H1 (cell line): ENCODE data around the gene SMCO1. TPM values are rescaled to one million over a fixed set of nuclear protein-coding genes. Genes with fewer than 3 reads are reported as not detected.

Experiments used
- CTCF ChIA-PET: fragments of 300-600 bp; sonication (Branson Sonifier 250); formaldehyde crosslinking; loops from one replicate; lab custom pipeline; 2021; ENCODE audit not compliant: partially characterized antibody; lab: Charles Lee
- POLR2A ChIA-PET: fragments of 300-600 bp; sonication (Branson Sonifier 250); formaldehyde crosslinking; loops from one replicate; lab custom pipeline; 2021; ENCODE audit warnings: inconsistent platforms; ENCODE audit not compliant: partially characterized antibody; lab: Charles Lee
- DNase-seq, 2 experiments: peaks; one replicate each; pipeline versions ENCODE4 v3.0.0 to v3.0.0-alpha.2; 2010 to 2022; ENCODE audit warnings: low spot score in 2 of 2, low read depth in 1 of 2, mixed read lengths in 1 of 2
- FAIRE-seq: peaks from 2 replicates; lab custom pipeline; 2011; peaks lifted over from hg19 to GRCh38; lab: Jason Lieb, UNC
- H2AFZ ChIP-seq: 2 replicates; pipeline ENCODE4 v1.8.1; 2012; ENCODE audit warnings: low read length, inconsistent platforms
- H2AK5ac ChIP-seq: 2 replicates; pipeline ENCODE4 v1.6.1; 2013; ENCODE audit warnings: low read depth, low read length
- H2BK120ac ChIP-seq: replicated peaks from 2 replicates; pipeline ENCODE3; 2013; ENCODE audit warnings: low read depth, low read length, inconsistent platforms
- H2BK12ac ChIP-seq: 2 replicates; pipeline ENCODE4 v1.6.1; 2013; ENCODE audit warnings: low read depth, low read length
- H2BK15ac ChIP-seq: 2 replicates; pipeline ENCODE4 v1.6.1; 2013; ENCODE audit warnings: low read length
- H2BK20ac ChIP-seq: 2 replicates; pipeline ENCODE4 v1.6.1; 2013; ENCODE audit warnings: low read length
- H2BK5ac ChIP-seq: 2 replicates; pipeline ENCODE4 v1.6.1; 2013; ENCODE audit warnings: low read depth, low read length
- H3K14ac ChIP-seq: 2 replicates; pipeline ENCODE4 v1.6.1; 2013; ENCODE audit warnings: inconsistent platforms; ENCODE audit not compliant: insufficient read length
- H3K18ac ChIP-seq: 2 replicates; pipeline ENCODE4 v1.6.1; 2013; ENCODE audit warnings: low read length; ENCODE audit errors: extremely low read depth
- H3K23ac ChIP-seq: 2 replicates; pipeline ENCODE4 v1.6.1; 2013; ENCODE audit warnings: inconsistent platforms; ENCODE audit not compliant: insufficient read length
- H3K23me2 ChIP-seq: 2 replicates; pipeline ENCODE4 v1.6.1; 2013; ENCODE audit warnings: low read depth, low read length
- H3K27ac ChIP-seq: 2 replicates; pipeline ENCODE4 v1.6.1; 2011; ENCODE audit warnings: low read depth, low read length, inconsistent platforms
- H3K27me3 ChIP-seq, 4 experiments: replicated peaks in 1 of 4; 1 replicate in 1 of 4; 2 replicates in 3 of 4; pipeline versions ENCODE4 v1.6.1 to v1.8.1; 2011 to 2013; ENCODE audit warnings: low read length in 3 of 4, mild to moderate bottlenecking in 3 of 4, inconsistent platforms in 2 of 4, mixed read lengths in 2 of 4, moderate library complexity in 1 of 4; ENCODE audit not compliant: control insufficient read depth in 3 of 4, insufficient read depth in 3 of 4; ENCODE audit errors: extremely low read depth in 1 of 4
- H3K36me3 ChIP-seq, 4 experiments: 2 replicates each; pipeline versions ENCODE4 v1.6.1 to v1.8.1; 2011 to 2013; ENCODE audit warnings: mild to moderate bottlenecking in 4 of 4, low read length in 3 of 4, moderate library complexity in 2 of 4, control low read depth in 1 of 4, inconsistent platforms in 1 of 4; ENCODE audit not compliant: insufficient read depth in 4 of 4, control insufficient read depth in 2 of 4
- H3K4ac ChIP-seq: replicated peaks from 2 replicates; pipeline ENCODE3; 2013; ENCODE audit warnings: low read length, low read depth, mixed read lengths, inconsistent platforms; ENCODE audit not compliant: insufficient read length
- H3K4me1 ChIP-seq, 4 experiments: replicated peaks in 1 of 4; 1 replicate in 1 of 4; 2 replicates in 3 of 4; pipeline versions ENCODE4 v1.6.1 to v1.8.1; 2011 to 2013; ENCODE audit warnings: low read length in 3 of 4, inconsistent platforms in 2 of 4, mixed read lengths in 1 of 4; ENCODE audit not compliant: insufficient read depth in 4 of 4, control insufficient read depth in 3 of 4
- H3K4me2 ChIP-seq, 2 experiments: 2 replicates each; pipeline versions ENCODE4 v1.6.1 to v1.8.1; 2011 to 2013; ENCODE audit warnings: low read depth in 2 of 2, low read length in 2 of 2, control low read depth in 1 of 2, inconsistent platforms in 1 of 2, mild to moderate bottlenecking in 1 of 2; ENCODE audit not compliant: insufficient read depth in 1 of 2
- H3K4me3 ChIP-seq, 4 experiments: fragments of 200-600, 300-600 bp in 1 of 4; sonication (generic), shearing (Covaris generic), sonication (Bioruptor Twin) in 1 of 4; 2 replicates each; pipeline versions ENCODE4 v1.5.1 to v1.8.1; 2011 to 2016; ENCODE audit warnings: low read length in 4 of 4, low read depth in 3 of 4, control low read depth in 2 of 4, inconsistent platforms in 2 of 4, mild to moderate bottlenecking in 2 of 4, mixed read lengths in 1 of 4, moderate library complexity in 1 of 4; ENCODE audit not compliant: insufficient read depth in 2 of 4; ENCODE audit errors: extremely low read depth in 1 of 4
- H3K56ac ChIP-seq: replicated peaks from 2 replicates; pipeline ENCODE3; 2013; ENCODE audit warnings: low read depth, mild to moderate bottlenecking, mixed read lengths, low read length, inconsistent platforms; ENCODE audit not compliant: insufficient read length
- H3K79me1 ChIP-seq: 2 replicates; pipeline ENCODE4 v1.6.1; 2013; ENCODE audit warnings: low read depth, low read length, control low read depth
- H3K79me2 ChIP-seq, 2 experiments: 2 replicates each; pipeline versions ENCODE4 v1.6.1 to v1.8.1; 2012 to 2013; ENCODE audit warnings: low read length in 2 of 2, mild to moderate bottlenecking in 2 of 2, inconsistent platforms in 1 of 2; ENCODE audit not compliant: insufficient read depth in 2 of 2, control insufficient read depth in 1 of 2
- H3K9ac ChIP-seq, 4 experiments: replicated peaks in 1 of 4; 1 replicate in 1 of 4; 2 replicates in 3 of 4; pipeline versions ENCODE4 v1.6.1 to v1.8.1; 2011 to 2013; ENCODE audit warnings: low read depth in 3 of 4, low read length in 3 of 4, control low read depth in 2 of 4, mild to moderate bottlenecking in 2 of 4, moderate library complexity in 2 of 4, inconsistent platforms in 1 of 4; ENCODE audit errors: extremely low read depth in 1 of 4
- H3K9me3 ChIP-seq, 2 experiments: 2 replicates each; pipeline versions ENCODE4 v1.6.1 to v1.8.1; 2012 to 2013; ENCODE audit warnings: mild to moderate bottlenecking in 2 of 2, moderate library complexity in 2 of 2, control low read depth in 1 of 2, inconsistent platforms in 1 of 2, low read depth in 1 of 2, low read length in 1 of 2, mixed read lengths in 1 of 2; ENCODE audit not compliant: insufficient read depth in 2 of 2
- H4K20me1 ChIP-seq, 2 experiments: replicated peaks in 1 of 2; 2 replicates each; pipeline versions ENCODE3 to v1.8.1; 2011 to 2013; ENCODE audit warnings: inconsistent platforms in 2 of 2, low read length in 2 of 2, mild to moderate bottlenecking in 1 of 2; ENCODE audit not compliant: insufficient read depth in 2 of 2, control insufficient read depth in 1 of 2
- H4K5ac ChIP-seq: 2 replicates; pipeline ENCODE4 v1.6.1; 2013; ENCODE audit warnings: low read length, low read depth, mixed read lengths, inconsistent platforms; ENCODE audit not compliant: insufficient read length
- H4K8ac ChIP-seq: 2 replicates; pipeline ENCODE4 v1.8.0; 2013; ENCODE audit warnings: mild to moderate bottlenecking, moderate library complexity, low read length, inconsistent platforms; ENCODE audit not compliant: insufficient read depth; ENCODE audit errors: extremely low read depth
- H4K91ac ChIP-seq: replicated peaks from 2 replicates; pipeline ENCODE3; 2013; ENCODE audit warnings: low read length, mixed read lengths, inconsistent platforms; ENCODE audit not compliant: insufficient read length
- POLR2AphosphoS5 ChIP-seq: IDR thresholded peaks from 2 replicates; pipeline ENCODE4 v1.6.1; 2011; ENCODE audit warnings: low read depth, low read length
- SAP30 ChIP-seq: fragments of 300-600 bp; sonication (generic); IDR thresholded peaks from 2 replicates; pipeline ENCODE4 v1.7.1; 2012; ENCODE audit warnings: low read length, moderate library complexity, mild to moderate bottlenecking, inconsistent platforms; ENCODE audit not compliant: insufficient read depth, insufficient replicate concordance
- SIN3A ChIP-seq, 2 experiments: IDR thresholded peaks in 1 of 2; conservative IDR thresholded peaks in 1 of 2; 2 replicates each; pipeline ENCODE4 v1.6.1; 2011 to 2012; ENCODE audit warnings: low read length in 2 of 2, improper control_type of control experiment in 1 of 2, low read depth in 1 of 2, mild to moderate bottlenecking in 1 of 2
- SP4 ChIP-seq: IDR thresholded peaks from 2 replicates; pipeline ENCODE4 v1.6.1; 2012; ENCODE audit warnings: low read length, inconsistent platforms
- SRF ChIP-seq: IDR thresholded peaks from 2 replicates; pipeline ENCODE4 v1.6.1; 2011; ENCODE audit warnings: mild to moderate bottlenecking, low read depth, low read length, moderate library complexity
- WGBS, 2 experiments: shearing (Covaris generic) in 1 of 2; methylation state at CpG; one replicate each; pipeline versions ENCODE4 v1.1.6 to v1.1.7; 2013 to 2015; ENCODE audit warnings: low lambda C conversion rate in 2 of 2, mixed read lengths in 2 of 2, inconsistent platforms in 1 of 2, low coverage in 1 of 2, missing lambda C conversion rate in 1 of 2; ENCODE audit not compliant: insufficient replicate concordance in 2 of 2, insufficient coverage in 1 of 2, insufficient read length in 1 of 2; ENCODE audit errors: extremely low coverage in 1 of 2, missing lambda C conversion rate in 1 of 2; 5-methylcytosine and 5-hydroxymethylcytosine counted together
- polyA plus RNA-seq, 7 experiments: library from polyadenylated mRNA; depleted of rRNA in 3 of 7; stranded (reverse) in 5 of 7; unstranded in 2 of 7; fragments of >200 nt in 5 of 7; fragments of 200-250 nt in 2 of 7; gene quantifications; 1 replicate in 5 of 7; 2 replicates in 1 of 7; 4 replicates in 1 of 7; pipeline versions ENCODE4 v1.2.1 to v1.2.3, GENCODE V29; 2011 to 2013; ENCODE audit warnings: missing spikeins in 2 of 7, mixed read lengths in 2 of 7
- total RNA-seq: library from RNA; stranded (reverse); fragmentation: NEBNext Ultra II Directional; extraction: Animal tissue kit (Norgen Biotek cat#: 25700); gene quantifications from 2 replicates; pipeline ENCODE4 v1.2.1, GENCODE V29; 2021
- TF ChIP-seq, protein P1 (sequence below), 3 experiments: IDR thresholded peaks; 1 replicate in 2 of 3; 2 replicates in 1 of 3; pipeline versions ENCODE4 v1.5.1 to v1.6.1; 2011; ENCODE audit warnings: low read length in 3 of 3, mild to moderate bottlenecking in 3 of 3, inconsistent platforms in 2 of 3, low read depth in 1 of 3, moderate library complexity in 1 of 3; ENCODE audit not compliant: insufficient read depth in 1 of 3; ENCODE audit errors: control extremely low read depth in 1 of 3
- TF ChIP-seq, protein P2 (sequence below): IDR thresholded peaks from 2 replicates; pipeline ENCODE4 v1.6.1; 2012; ENCODE audit warnings: inconsistent platforms

SMCO1 gene
- total and polyA plus RNA-seq, 2 of the 8 experiments (the other 6 are each of a cell fraction or from before 2014, with no cell fraction given): 0.03 TPM; not detected in 1

DNA sequence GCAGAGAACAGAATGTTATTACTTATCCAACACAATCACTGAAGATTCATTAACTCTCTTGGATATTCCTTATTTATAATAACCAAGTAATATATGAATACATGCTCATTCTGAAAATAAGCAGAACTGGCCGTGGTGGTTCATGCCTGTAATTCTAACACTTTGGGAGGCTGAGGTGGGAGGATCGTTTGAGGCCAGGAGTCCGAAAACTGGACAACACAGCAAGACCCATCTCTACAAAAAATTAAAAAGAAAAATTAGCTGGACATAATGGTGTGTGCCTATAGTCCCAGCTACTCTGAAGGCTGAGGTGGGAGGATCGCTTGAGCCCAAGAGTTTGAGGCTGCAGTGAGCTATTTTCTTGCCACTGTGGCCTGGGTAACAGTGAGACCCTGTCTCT, 37.5 kb downstream of the SMCO1 start:
- H3K4ac ChIP-seq: no peak overlapping the region
- FAIRE-seq (no peak), DNase-seq (no peak)
- no peak overlapping the region for H2BK20ac ChIP-seq
- H3K4me3 ChIP-seq: no peak overlapping the region
- ChIA-PET CTCF (interaction anchor here (1.2 kb wide), 1 partner anchor 9 kb away, joined by 5 read pairs; no protein-coding TSS in a partner anchor), POLR2A (no interaction called here)
- no peak overlapping the region for H2BK15ac ChIP-seq
- no peak for TF ChIP-seq SP4
- TF ChIP-seq, protein P1, sequence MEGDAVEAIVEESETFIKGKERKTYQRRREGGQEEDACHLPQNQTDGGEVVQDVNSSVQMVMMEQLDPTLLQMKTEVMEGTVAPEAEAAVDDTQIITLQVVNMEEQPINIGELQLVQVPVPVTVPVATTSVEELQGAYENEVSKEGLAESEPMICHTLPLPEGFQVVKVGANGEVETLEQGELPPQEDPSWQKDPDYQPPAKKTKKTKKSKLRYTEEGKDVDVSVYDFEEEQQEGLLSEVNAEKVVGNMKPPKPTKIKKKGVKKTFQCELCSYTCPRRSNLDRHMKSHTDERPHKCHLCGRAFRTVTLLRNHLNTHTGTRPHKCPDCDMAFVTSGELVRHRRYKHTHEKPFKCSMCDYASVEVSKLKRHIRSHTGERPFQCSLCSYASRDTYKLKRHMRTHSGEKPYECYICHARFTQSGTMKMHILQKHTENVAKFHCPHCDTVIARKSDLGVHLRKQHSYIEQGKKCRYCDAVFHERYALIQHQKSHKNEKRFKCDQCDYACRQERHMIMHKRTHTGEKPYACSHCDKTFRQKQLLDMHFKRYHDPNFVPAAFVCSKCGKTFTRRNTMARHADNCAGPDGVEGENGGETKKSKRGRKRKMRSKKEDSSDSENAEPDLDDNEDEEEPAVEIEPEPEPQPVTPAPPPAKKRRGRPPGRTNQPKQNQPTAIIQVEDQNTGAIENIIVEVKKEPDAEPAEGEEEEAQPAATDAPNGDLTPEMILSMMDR (IDR thresholded peaks at IDR 0.05; ENCODE audit: control extremely low read depth in 1 of 3, insufficient read depth in 1 of 3, low read depth in 1 of 3, low read length in 3 of 3): no peak
- TF ChIP-seq, protein P2, sequence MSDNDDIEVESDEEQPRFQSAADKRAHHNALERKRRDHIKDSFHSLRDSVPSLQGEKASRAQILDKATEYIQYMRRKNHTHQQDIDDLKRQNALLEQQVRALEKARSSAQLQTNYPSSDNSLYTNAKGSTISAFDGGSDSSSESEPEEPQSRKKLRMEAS: no peak
- no peak for TF ChIP-seq SRF
- no peak for TF ChIP-seq SIN3A (conservative IDR thresholded peaks at IDR 0.05 in 1 of 2, IDR thresholded peaks at IDR 0.05 in 1 of 2; ENCODE audit: low read depth in 1 of 2, low read length in 2 of 2)
- no peak for TF ChIP-seq SAP30
- no peak for TF ChIP-seq POLR2AphosphoS5
- peaks cover 10 to 55% (median 30%) of the 10 kb centered on the region in 4 experiments for H3K36me3 ChIP-seq
- no peaks in the 10 kb centered on the region for H3K79me1 ChIP-seq
- no peaks in the 10 kb centered on the region for H3K9me3 ChIP-seq
- H2BK12ac ChIP-seq: no peak overlapping the region
- H3K56ac ChIP-seq: no peak overlapping the region
- no peaks in the 10 kb centered on the region for H3K23me2 ChIP-seq
- no peaks in the 10 kb centered on the region for H3K4me1 ChIP-seq
- H3K27me3 ChIP-seq: no peaks in the 10 kb centered on the region
- no peak overlapping the region for H4K91ac ChIP-seq
- H3K23ac ChIP-seq: no peak overlapping the region
- no peak overlapping the region for H4K5ac ChIP-seq
- H3K27ac ChIP-seq: no peak overlapping the region
- H4K20me1 ChIP-seq: no peaks in the 10 kb centered on the region
- no peak overlapping the region for H3K18ac ChIP-seq
- no peak overlapping the region for H3K4me2 ChIP-seq
- no peaks in the 10 kb centered on the region for H3K79me2 ChIP-seq
- H2AK5ac ChIP-seq: no peak overlapping the region
- no peak overlapping the region for H2BK120ac ChIP-seq
- H4K8ac ChIP-seq: no peak overlapping the region
- H2BK5ac ChIP-seq: no peak overlapping the region
- H2AFZ ChIP-seq: no peak overlapping the region
- H3K14ac ChIP-seq: no peak overlapping the region
- no peak overlapping the region for H3K9ac ChIP-seq
- WGBS, 2 experiments: 94% methylated on average over 4 of the region's 4 CpGs; no CpG with 5 or more reads in 1 of the 2 experiments
